ENCODE results near the gene PGBD5.

DNA sequence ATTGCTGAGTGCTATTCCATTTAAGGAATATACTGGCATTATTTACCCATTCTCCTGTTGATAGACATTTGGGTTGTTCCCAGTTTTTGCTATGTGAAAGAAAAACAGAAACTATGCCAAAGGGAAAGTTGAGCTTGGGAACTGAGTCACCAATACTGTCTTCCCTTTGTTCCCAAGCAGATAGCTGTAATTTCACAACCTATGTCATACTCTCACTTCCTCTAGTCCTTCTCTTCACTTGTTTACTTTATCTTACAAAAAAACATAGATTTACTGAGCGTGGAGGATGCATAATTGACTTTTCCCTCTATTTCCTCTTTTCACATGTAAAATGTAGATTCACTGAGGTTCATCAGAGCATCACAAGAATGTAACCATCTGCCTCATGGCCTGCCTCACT, 32.4 kb upstream of the PGBD5 start:
- TF ChIP-seq EZH2 (IDR thresholded peaks at IDR 0.05; ENCODE audit: low read length, missing control alignments), result no peak
- TF ChIP-seq, protein P1, sequence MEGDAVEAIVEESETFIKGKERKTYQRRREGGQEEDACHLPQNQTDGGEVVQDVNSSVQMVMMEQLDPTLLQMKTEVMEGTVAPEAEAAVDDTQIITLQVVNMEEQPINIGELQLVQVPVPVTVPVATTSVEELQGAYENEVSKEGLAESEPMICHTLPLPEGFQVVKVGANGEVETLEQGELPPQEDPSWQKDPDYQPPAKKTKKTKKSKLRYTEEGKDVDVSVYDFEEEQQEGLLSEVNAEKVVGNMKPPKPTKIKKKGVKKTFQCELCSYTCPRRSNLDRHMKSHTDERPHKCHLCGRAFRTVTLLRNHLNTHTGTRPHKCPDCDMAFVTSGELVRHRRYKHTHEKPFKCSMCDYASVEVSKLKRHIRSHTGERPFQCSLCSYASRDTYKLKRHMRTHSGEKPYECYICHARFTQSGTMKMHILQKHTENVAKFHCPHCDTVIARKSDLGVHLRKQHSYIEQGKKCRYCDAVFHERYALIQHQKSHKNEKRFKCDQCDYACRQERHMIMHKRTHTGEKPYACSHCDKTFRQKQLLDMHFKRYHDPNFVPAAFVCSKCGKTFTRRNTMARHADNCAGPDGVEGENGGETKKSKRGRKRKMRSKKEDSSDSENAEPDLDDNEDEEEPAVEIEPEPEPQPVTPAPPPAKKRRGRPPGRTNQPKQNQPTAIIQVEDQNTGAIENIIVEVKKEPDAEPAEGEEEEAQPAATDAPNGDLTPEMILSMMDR (conservative IDR thresholded peaks at IDR 0.05 in 1 of 2, IDR thresholded peaks at IDR 0.05 in 1 of 2; ENCODE audit: low read depth in 1 of 2, low read length in 2 of 2), result no peak

Data from fibroblast of lung (primary cell).